Measurements from ENCODE around the gene STN1.

The STN1 gene

GRCh38 chr10:103954543-103954942 is 36.6 kb upstream of the STN1 start:
- TF ChIP-seq, protein P1, sequence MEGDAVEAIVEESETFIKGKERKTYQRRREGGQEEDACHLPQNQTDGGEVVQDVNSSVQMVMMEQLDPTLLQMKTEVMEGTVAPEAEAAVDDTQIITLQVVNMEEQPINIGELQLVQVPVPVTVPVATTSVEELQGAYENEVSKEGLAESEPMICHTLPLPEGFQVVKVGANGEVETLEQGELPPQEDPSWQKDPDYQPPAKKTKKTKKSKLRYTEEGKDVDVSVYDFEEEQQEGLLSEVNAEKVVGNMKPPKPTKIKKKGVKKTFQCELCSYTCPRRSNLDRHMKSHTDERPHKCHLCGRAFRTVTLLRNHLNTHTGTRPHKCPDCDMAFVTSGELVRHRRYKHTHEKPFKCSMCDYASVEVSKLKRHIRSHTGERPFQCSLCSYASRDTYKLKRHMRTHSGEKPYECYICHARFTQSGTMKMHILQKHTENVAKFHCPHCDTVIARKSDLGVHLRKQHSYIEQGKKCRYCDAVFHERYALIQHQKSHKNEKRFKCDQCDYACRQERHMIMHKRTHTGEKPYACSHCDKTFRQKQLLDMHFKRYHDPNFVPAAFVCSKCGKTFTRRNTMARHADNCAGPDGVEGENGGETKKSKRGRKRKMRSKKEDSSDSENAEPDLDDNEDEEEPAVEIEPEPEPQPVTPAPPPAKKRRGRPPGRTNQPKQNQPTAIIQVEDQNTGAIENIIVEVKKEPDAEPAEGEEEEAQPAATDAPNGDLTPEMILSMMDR (IDR thresholded peaks at IDR 0.05; ENCODE audit: insufficient read depth, low read length, poor library complexity, severe bottlenecking), result no peak
- no peak overlapping the region for H3K4me3 ChIP-seq (replicated peaks; ENCODE audit: low read depth, low read length)
- H3K36me3 ChIP-seq (ENCODE audit: control insufficient read depth, insufficient read depth, low read length), result no peaks in the 10 kb centered on the region
- H3K27me3 ChIP-seq (replicated peaks; ENCODE audit: control insufficient read depth, insufficient read depth, low read length), result no peaks in the 10 kb centered on the region
- no peak for DNase-seq (ENCODE audit: extremely low read depth, insufficient read length)

DNA sequence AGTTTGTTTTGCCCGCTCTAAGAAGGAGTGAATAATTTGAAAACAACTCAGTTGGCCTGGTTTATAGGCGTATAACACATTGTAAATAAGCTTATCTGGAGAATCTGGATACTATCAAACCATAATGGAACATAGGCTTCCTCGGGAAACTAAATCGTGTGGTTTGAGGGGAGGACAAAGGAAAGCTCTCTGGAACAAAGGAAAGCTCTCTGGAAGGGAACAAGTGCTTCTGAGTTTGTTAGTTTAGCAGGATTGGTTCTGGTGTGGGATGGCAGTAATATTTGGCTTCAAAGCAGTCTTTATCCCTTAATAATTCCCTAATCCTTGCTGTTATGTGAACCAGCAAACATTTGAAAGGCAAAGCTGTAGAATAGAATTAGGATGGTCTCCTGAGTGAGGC is 34.0 kb upstream of the STN1 start:
- H3K27me3 ChIP-seq (replicated peaks; ENCODE audit: control insufficient read depth, insufficient read depth, low read length), result no peaks in the 10 kb centered on the region
- no peak overlapping the region for H3K4me3 ChIP-seq (replicated peaks; ENCODE audit: low read depth, low read length)
- TF ChIP-seq, protein P1 (IDR thresholded peaks at IDR 0.05; ENCODE audit: insufficient read depth, low read length, poor library complexity, severe bottlenecking), result no peak
- H3K36me3 ChIP-seq (ENCODE audit: control insufficient read depth, insufficient read depth, low read length), result no peaks in the 10 kb centered on the region
- DNase-seq (ENCODE audit: extremely low read depth, insufficient read length), result no peak

- no peaks in the 10 kb centered on the region for H3K36me3 ChIP-seq (ENCODE audit: control insufficient read depth, insufficient read depth, low read length)
- DNase-seq (ENCODE audit: extremely low read depth, insufficient read length), result no peak
- no peaks in the 10 kb centered on the region for H3K27me3 ChIP-seq (replicated peaks; ENCODE audit: control insufficient read depth, insufficient read depth, low read length)
- TF ChIP-seq, protein P1 (IDR thresholded peaks at IDR 0.05; ENCODE audit: insufficient read depth, low read length, poor library complexity, severe bottlenecking), result no peak
- no peak overlapping the region for H3K4me3 ChIP-seq (replicated peaks; ENCODE audit: low read depth, low read length)
These were observed 33.2 kb upstream of the STN1 start for GRCh38 chr10:103951183-103951582.

- TF ChIP-seq, protein P1 (IDR thresholded peaks at IDR 0.05; ENCODE audit: insufficient read depth, low read length, poor library complexity, severe bottlenecking), result no peak
- H3K27me3 ChIP-seq (replicated peaks; ENCODE audit: control insufficient read depth, insufficient read depth, low read length), result no peaks in the 10 kb centered on the region
- DNase-seq (ENCODE audit: extremely low read depth, insufficient read length), result no peak
- no peaks in the 10 kb centered on the region for H3K36me3 ChIP-seq (ENCODE audit: control insufficient read depth, insufficient read depth, low read length)
- H3K4me3 ChIP-seq (replicated peaks; ENCODE audit: low read depth, low read length), result no peak overlapping the region
These were observed 31.7 kb upstream of the STN1 start for GRCh38 chr10:103949728-103950127.

DNA sequence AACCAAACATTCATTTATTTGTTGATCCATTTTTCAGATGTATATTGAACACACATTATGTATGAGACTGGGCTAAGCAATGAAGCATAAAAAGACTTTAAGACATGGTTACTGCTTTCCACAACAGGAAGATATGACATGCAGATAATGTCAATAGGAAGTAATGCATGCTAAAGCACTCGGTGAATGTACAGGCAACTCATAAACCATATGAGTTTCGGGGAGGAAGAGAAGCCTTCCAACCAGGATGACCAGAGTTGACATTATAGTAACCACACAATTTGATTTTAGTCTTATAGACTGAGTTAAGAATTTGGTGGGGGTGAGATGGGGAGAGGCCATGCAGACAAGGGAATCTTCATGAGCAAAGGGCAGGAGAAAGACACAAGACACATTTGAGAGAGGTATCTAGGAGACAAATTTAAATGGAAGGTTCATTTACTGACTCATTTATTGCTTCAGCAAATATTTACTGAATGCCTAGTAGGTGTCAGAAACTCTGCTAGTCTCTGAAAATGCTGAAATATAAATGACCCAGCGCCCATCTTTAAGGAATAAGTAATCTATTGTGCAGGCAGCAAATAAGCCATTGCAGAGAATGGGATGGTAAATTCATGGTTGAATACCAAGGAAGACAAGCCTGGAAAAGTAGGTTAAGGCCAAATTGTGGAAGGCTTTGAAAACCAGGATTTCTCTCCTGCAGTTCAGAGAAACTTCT is 30.0 kb upstream of the STN1 start:
- TF ChIP-seq, protein P1 (IDR thresholded peaks at IDR 0.05; ENCODE audit: insufficient read depth, low read length, poor library complexity, severe bottlenecking), result no peak
- H3K36me3 ChIP-seq (ENCODE audit: control insufficient read depth, insufficient read depth, low read length), result no peaks in the 10 kb centered on the region
- H3K27me3 ChIP-seq (replicated peaks; ENCODE audit: control insufficient read depth, insufficient read depth, low read length), result no peaks in the 10 kb centered on the region
- DNase-seq (ENCODE audit: extremely low read depth, insufficient read length), result no peak
- no peak overlapping the region for H3K4me3 ChIP-seq (replicated peaks; ENCODE audit: low read depth, low read length)

GRCh38 chr10:103942866-103943265 is 24.9 kb upstream of the STN1 start:
- Histone ChIP-seq H3K36me3 (ENCODE audit: control insufficient read depth, insufficient read depth, low read length) (no peaks in the 10 kb centered on the region), H3K27me3 (replicated peaks; ENCODE audit: control insufficient read depth, insufficient read depth, low read length) (no peaks in the 10 kb centered on the region), H3K4me3 (replicated peaks; ENCODE audit: low read depth, low read length) (no peak overlapping the region)
- no peak for DNase-seq (ENCODE audit: extremely low read depth, insufficient read length)
- TF ChIP-seq, protein P1 (IDR thresholded peaks at IDR 0.05; ENCODE audit: insufficient read depth, low read length, poor library complexity, severe bottlenecking), result no peak
